K562 (cell line): ENCODE data around the gene LOC128125822.

Source experiments
- BRF1 ChIP-seq: IDR thresholded peaks from 3 replicates; pipeline ENCODE4 v1.6.1; 2011; ENCODE audit warnings: borderline replicate concordance, mild to moderate bottlenecking; ENCODE audit not compliant: insufficient read length; ENCODE audit errors: extremely low read depth
- CBFA2T3 ChIP-seq: fragments of 450-650 bp; IDR thresholded peaks from 2 replicates; pipeline ENCODE4 v1.6.1; 2017
- CBX8 ChIP-seq: fragments of 200-600 bp; sonication (generic); IDR thresholded peaks from 2 replicates; pipeline ENCODE4 v1.6.1; 2012; ENCODE audit warnings: borderline replicate concordance, mixed run types, low read depth, mild to moderate bottlenecking, moderate library complexity, mixed read lengths, low read length, control low read depth, inconsistent platforms; ENCODE audit not compliant: poor library complexity, severe bottlenecking; ENCODE audit errors: extremely low read depth
- CC2D1A ChIP-seq: fragments of 450-650 bp; IDR thresholded peaks from 2 replicates; pipeline ENCODE4 v1.6.1; 2017; ENCODE audit warnings: mild to moderate bottlenecking
- CTBP1 ChIP-seq: fragments of 450-650 bp; IDR thresholded peaks from 2 replicates; pipeline ENCODE4 v1.6.1; 2016; ENCODE audit warnings: borderline replicate concordance
- ETS2 ChIP-seq: IDR thresholded peaks from 2 replicates; pipeline ENCODE4 v1.6.1; 2016; ENCODE audit warnings: borderline replicate concordance, missing genetic modification characterization, mild to moderate bottlenecking, moderate library complexity, missing compliant biosample characterization; ENCODE audit not compliant: poor library complexity, severe bottlenecking
- HCFC1 ChIP-seq: IDR thresholded peaks from 2 replicates; pipeline ENCODE4 v1.6.1; 2012; ENCODE audit warnings: low read depth, low read length, improper control_type of control experiment
- KAT8 ChIP-seq: fragments of 450-650 bp; IDR thresholded peaks from 2 replicates; pipeline ENCODE4 v1.6.1; 2016; ENCODE audit warnings: low read depth, mild to moderate bottlenecking
- L3MBTL2 ChIP-seq: fragments of 450-650 bp; IDR thresholded peaks from 2 replicates; pipeline ENCODE4 v1.6.1; 2016; ENCODE audit warnings: mild to moderate bottlenecking, moderate library complexity
- NR2C1 ChIP-seq, 2 experiments: fragments of 450-650 bp; IDR thresholded peaks; 2 replicates each; pipeline ENCODE4 v1.6.1; 2017; ENCODE audit warnings: mild to moderate bottlenecking in 2 of 2, antibody characterized with exemption in 1 of 2, inconsistent platforms in 1 of 2, missing compliant biosample characterization in 1 of 2, missing genetic modification characterization in 1 of 2
- SMARCB1 ChIP-seq: IDR thresholded peaks from 2 replicates; pipeline ENCODE4 v1.6.1; 2011; ENCODE audit warnings: improper control_type of control experiment, low read depth; ENCODE audit not compliant: insufficient read length
- ZNF12 ChIP-seq: sonication (generic); formaldehyde crosslinking; IDR thresholded peaks from 2 replicates; pipeline ENCODE4 v1.4.0; 2020; ENCODE audit warnings: mild to moderate bottlenecking, missing genetic modification reagents
- ZNF263 ChIP-seq: sonication (generic); formaldehyde crosslinking; IDR thresholded peaks from 2 replicates; pipeline ENCODE4 v1.8.0; 2022; ENCODE audit warnings: mild to moderate bottlenecking, missing genetic modification reagents, borderline replicate concordance
- ZNF436 ChIP-seq: fragments of 250-450, 450-650 bp; sonication (Bioruptor Pico); formaldehyde crosslinking; IDR thresholded peaks from 2 replicates; pipeline ENCODE4 v1.7.0; 2020; ENCODE audit warnings: mild to moderate bottlenecking
- ZNF561 ChIP-seq: fragments of 450-650 bp; formaldehyde crosslinking; conservative IDR thresholded peaks from 2 replicates; pipeline ENCODE4 v1.4.0; 2020; ENCODE audit warnings: mild to moderate bottlenecking, moderate library complexity
- TF ChIP-seq, protein P1 (sequence below): fragments of 450-650 bp; IDR thresholded peaks from 2 replicates; pipeline ENCODE4 v1.6.1; 2016; ENCODE audit warnings: low read depth, mild to moderate bottlenecking, moderate library complexity
- TF ChIP-seq, protein P2 (sequence below): fragments of 250-450 bp; sonication (Bioruptor Pico); IDR thresholded peaks from 2 replicates; pipeline ENCODE4 v1.5.0; 2021; ENCODE audit warnings: mild to moderate bottlenecking, borderline replicate concordance
- TF ChIP-seq, protein P3 (sequence below): sonication (generic); formaldehyde crosslinking; IDR thresholded peaks from 2 replicates; pipeline ENCODE4 v1.8.0; 2022; ENCODE audit warnings: mild to moderate bottlenecking, missing genetic modification reagents, borderline replicate concordance
- TF ChIP-seq, protein P4 (sequence below): fragments of 250-450 bp; sonication (Bioruptor Pico); IDR thresholded peaks from 2 replicates; pipeline ENCODE4 v1.5.0; 2021; ENCODE audit warnings: mild to moderate bottlenecking, moderate library complexity

Gene LOC128125822

DNA sequence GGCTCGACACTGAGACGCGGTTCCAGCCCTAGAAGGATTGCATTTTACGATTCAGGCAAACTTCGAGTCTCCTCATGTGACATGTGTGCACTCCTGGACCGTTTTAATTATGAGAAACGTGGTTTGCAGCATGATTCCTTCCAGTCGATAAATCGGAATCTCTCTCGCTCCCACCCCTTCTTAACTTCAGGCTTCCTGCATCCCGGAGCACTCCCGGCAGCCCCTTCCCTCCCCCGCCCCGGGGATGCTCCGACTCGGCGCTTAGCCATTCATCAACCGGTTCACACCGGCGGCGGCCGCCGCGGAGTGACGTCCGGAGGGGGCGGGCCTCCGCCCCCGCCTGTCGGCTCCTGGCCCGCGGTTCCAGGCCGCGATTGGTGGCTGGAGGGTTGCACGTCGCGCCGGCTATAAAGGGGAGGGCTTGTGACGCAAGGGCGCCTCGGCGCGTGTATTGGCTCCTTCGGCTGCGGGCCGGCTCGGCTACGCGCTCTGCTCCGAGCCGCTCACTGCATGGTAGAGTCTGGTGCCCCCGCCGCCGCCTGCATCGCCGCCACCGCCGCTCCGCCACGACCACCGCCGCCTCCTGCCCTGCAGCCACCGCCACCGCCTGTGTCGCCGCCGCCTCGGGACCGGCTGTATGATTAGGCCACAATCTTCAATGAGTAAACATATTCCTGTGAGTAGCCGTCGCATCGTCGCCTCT lies at the start of gene LOC128125822, which contains the start of gene PTP4A1 (continued):
- TF ChIP-seq, protein P1, sequence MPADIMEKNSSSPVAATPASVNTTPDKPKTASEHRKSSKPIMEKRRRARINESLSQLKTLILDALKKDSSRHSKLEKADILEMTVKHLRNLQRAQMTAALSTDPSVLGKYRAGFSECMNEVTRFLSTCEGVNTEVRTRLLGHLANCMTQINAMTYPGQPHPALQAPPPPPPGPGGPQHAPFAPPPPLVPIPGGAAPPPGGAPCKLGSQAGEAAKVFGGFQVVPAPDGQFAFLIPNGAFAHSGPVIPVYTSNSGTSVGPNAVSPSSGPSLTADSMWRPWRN, result no peak
- TF ChIP-seq, protein P2, sequence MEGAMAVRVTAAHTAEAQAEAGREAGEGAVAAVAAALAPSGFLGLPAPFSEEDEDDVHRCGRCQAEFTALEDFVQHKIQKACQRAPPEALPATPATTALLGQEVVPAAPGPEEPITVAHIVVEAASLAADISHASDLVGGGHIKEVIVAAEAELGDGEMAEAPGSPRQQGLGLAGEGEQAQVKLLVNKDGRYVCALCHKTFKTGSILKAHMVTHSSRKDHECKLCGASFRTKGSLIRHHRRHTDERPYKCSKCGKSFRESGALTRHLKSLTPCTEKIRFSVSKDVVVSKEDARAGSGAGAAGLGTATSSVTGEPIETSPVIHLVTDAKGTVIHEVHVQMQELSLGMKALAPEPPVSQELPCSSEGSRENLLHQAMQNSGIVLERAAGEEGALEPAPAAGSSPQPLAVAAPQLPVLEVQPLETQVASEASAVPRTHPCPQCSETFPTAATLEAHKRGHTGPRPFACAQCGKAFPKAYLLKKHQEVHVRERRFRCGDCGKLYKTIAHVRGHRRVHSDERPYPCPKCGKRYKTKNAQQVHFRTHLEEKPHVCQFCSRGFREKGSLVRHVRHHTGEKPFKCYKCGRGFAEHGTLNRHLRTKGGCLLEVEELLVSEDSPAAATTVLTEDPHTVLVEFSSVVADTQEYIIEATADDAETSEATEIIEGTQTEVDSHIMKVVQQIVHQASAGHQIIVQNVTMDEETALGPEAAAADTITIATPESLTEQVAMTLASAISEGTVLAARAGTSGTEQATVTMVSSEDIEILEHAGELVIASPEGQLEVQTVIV (CRISPR knock-in tag), result no peak
- TF ChIP-seq SMARCB1, result no peak
- TF ChIP-seq, protein P3, sequence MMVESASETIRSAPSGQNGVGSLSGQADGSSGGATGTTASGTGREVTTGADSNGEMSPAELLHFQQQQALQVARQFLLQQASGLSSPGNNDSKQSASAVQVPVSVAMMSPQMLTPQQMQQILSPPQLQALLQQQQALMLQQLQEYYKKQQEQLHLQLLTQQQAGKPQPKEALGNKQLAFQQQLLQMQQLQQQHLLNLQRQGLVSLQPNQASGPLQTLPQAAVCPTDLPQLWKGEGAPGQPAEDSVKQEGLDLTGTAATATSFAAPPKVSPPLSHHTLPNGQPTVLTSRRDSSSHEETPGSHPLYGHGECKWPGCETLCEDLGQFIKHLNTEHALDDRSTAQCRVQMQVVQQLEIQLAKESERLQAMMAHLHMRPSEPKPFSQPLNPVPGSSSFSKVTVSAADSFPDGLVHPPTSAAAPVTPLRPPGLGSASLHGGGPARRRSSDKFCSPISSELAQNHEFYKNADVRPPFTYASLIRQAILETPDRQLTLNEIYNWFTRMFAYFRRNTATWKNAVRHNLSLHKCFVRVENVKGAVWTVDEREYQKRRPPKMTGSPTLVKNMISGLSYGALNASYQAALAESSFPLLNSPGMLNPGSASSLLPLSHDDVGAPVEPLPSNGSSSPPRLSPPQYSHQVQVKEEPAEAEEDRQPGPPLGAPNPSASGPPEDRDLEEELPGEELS (CRISPR knock-in tag), result no peak
- no peak for TF ChIP-seq CBX8
- no peak for TF ChIP-seq ZNF436 (CRISPR knock-in tag)
- TF ChIP-seq BRF1, result no peak
- TF ChIP-seq ZNF263, result peak; percentile 61
- TF ChIP-seq, protein P4, sequence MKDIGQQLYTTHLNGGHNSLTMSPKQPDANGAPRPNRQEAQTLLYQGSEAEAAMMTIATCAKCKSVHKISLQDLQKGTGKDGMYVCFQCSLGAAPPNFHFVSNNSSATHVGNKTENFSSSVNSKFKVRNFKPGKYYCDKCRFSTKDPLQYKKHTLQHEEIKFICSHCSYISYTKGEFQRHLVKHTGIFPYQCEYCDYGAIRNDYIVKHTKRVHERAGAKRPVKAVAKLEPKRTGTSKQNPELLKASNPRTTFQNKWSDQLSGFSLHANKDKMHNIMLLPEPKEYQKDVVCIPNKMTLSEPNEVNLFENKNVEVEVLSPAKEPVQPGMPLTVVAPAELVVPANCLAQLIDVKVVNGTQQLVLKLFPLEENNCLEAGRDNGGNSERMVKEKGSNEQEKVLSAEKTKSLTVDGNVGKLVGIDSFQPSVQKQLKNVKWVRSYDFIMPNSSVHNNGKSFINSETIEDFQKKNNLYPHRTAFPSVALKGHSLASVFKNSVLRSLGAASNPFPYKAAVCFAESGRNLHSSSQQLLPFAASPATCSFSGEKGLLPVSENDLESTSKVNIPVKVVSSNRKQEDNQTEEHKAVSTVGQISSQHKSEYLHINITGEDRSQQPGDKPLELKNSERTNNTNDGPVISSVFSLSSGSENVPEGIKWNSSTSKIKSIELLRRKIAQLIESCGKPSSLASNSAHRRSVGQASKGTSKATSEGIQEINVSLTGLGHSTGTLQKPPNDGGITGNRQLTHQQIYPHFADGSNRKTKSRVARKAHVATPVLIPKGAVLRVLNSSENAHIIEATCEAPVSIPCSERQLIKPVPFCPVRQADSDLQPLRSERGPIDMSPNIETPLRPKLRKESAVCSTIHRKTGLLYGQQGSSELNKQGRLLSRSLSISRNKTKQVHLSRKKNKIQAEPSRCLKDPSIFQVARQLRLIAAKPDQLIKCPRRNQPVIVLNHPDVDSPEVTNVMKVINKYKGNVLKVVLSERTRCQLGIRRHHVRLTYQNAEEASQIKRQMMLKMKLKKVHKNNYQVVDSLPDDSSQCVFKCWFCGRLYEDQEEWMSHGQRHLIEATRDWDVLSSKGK (CRISPR knock-in tag), result no peak
- no peak for TF ChIP-seq NR2C1 (IDR thresholded peaks at IDR 0.05)
- 0 out of 2 replicates have a peak, but pooled peaks have one; percentile 2 for TF ChIP-seq NR2C1 (tag; IDR thresholded peaks at IDR 0.05)
- peak; percentile 90 for TF ChIP-seq L3MBTL2
- no peak for TF ChIP-seq CBFA2T3
- TF ChIP-seq CTBP1, result peak; percentile 74
- TF ChIP-seq ZNF561 (CRISPR knock-in tag), result no peak
- no peak for TF ChIP-seq HCFC1
- no peak for TF ChIP-seq KAT8
- TF ChIP-seq CC2D1A, result 0 out of 2 replicates have a peak, but pooled peaks have one; percentile 38
- no peak for TF ChIP-seq ETS2 (tag)
- TF ChIP-seq ZNF12 (CRISPR knock-in tag), result no peak
